GM23338 (cell line): ENCODE measurements around the gene PAPPA2. TPM values are rescaled to one million over a fixed set of nuclear protein-coding genes. Genes with fewer than 3 reads are reported as not detected.

ENCODE experiments used
- ATAC-seq: fragments of 200-7000 bp; cut with Tn5 transposase; 3 replicates; pipeline ENCODE4 v1.9.1; 2020
- DNase-seq: peaks from one replicate; pipeline ENCODE4 v3.0.0-alpha.2; 2015; ENCODE audit warnings: low spot score
- H2AFZ ChIP-seq: fragments of 200-600 bp; sonication (generic); 2 replicates; pipeline ENCODE4 v1.8.0; 2016; ENCODE audit warnings: antibody characterized with exemption, mild to moderate bottlenecking, moderate library complexity
- H3F3A ChIP-seq: fragments of 200-600 bp; sonication (generic); replicated peaks from 2 replicates; pipeline ENCODE4 v1.8.0; 2017; ENCODE audit warnings: antibody characterized with exemption, mixed run types, low read depth
- H3K27ac ChIP-seq: fragments of 200-600 bp; sonication (generic); 2 replicates; pipeline ENCODE4 v1.6.1; 2016; ENCODE audit warnings: low read depth
- H3K27me3 ChIP-seq: fragments of 200-600 bp; sonication (generic); 2 replicates; pipeline ENCODE4 v1.8.0; 2016; ENCODE audit warnings: mild to moderate bottlenecking, mixed run types, moderate library complexity; ENCODE audit not compliant: insufficient read depth
- H3K36me3 ChIP-seq: fragments of 200-600 bp; sonication (generic); 2 replicates; pipeline ENCODE4 v1.8.0; 2016; ENCODE audit warnings: mild to moderate bottlenecking; ENCODE audit not compliant: insufficient read depth
- H3K4me1 ChIP-seq: fragments of 200-600 bp; sonication (generic); 2 replicates; pipeline ENCODE4 v1.8.0; 2016; ENCODE audit warnings: mild to moderate bottlenecking, moderate library complexity; ENCODE audit not compliant: insufficient read depth
- H3K4me2 ChIP-seq: fragments of 200-600 bp; sonication (generic); 2 replicates; pipeline ENCODE4 v1.7.1; 2017; ENCODE audit warnings: mixed run types
- H3K4me3 ChIP-seq: fragments of 200-600 bp; sonication (generic); 2 replicates; pipeline ENCODE4 v1.6.1; 2016; ENCODE audit warnings: mixed run types
- H3K79me2 ChIP-seq: fragments of 200-600 bp; sonication (generic); replicated peaks from 2 replicates; pipeline ENCODE4 v1.8.0; 2017; ENCODE audit warnings: mild to moderate bottlenecking; ENCODE audit not compliant: insufficient read depth
- H3K9me2 ChIP-seq: fragments of 200-600 bp; sonication (generic); 2 replicates; pipeline ENCODE4 v1.8.0; 2017; ENCODE audit not compliant: insufficient read depth
- H4K20me1 ChIP-seq: fragments of 200-600 bp; sonication (generic); replicated peaks from 2 replicates; pipeline ENCODE4 v1.8.0; 2017; ENCODE audit warnings: mild to moderate bottlenecking; ENCODE audit not compliant: insufficient read depth
- H3K27ac Mint-ChIP-seq: 2 replicates; pipeline ENCODE4 v1.8.0; 2020; ENCODE audit warnings: inconsistent platforms, mild to moderate bottlenecking, moderate library complexity, mixed read lengths
- H3K27me3 Mint-ChIP-seq: 3 replicates; pipeline ENCODE4 v1.8.0; 2022; ENCODE audit warnings: low read depth, mild to moderate bottlenecking, moderate library complexity, mixed read lengths, inconsistent platforms; ENCODE audit not compliant: insufficient read depth, poor library complexity
- H3K36me3 Mint-ChIP-seq: 3 replicates; pipeline ENCODE4 v1.8.0; 2021; ENCODE audit warnings: low read depth, mild to moderate bottlenecking, inconsistent platforms, moderate library complexity, mixed read lengths
- H3K4me1 Mint-ChIP-seq: 3 replicates; pipeline ENCODE4 v1.8.0; 2020; ENCODE audit warnings: mild to moderate bottlenecking, inconsistent platforms, mixed read lengths
- H3K4me3 Mint-ChIP-seq: 3 replicates; pipeline ENCODE4 v1.8.0; 2021; ENCODE audit warnings: moderate library complexity, mild to moderate bottlenecking, inconsistent platforms, mixed read lengths
- H3K9me3 Mint-ChIP-seq: 3 replicates; pipeline ENCODE4 v1.8.0; 2020; ENCODE audit warnings: moderate library complexity, mild to moderate bottlenecking, inconsistent platforms, mixed read lengths
- CTCF ChIP-seq, 2 experiments: fragments of 200-600 bp in 1 of 2; sonication (generic) in 1 of 2; conservative IDR thresholded peaks; 2 replicates each; pipeline versions ENCODE4 v1.5.1 to v1.6.1; 2016 to 2017; ENCODE audit warnings: antibody characterized with exemption in 2 of 2, low read depth in 2 of 2, mild to moderate bottlenecking in 2 of 2, moderate library complexity in 1 of 2
- ETS1 ChIP-seq: IDR thresholded peaks from 2 replicates; pipeline ENCODE4 v1.6.1; 2016; ENCODE audit warnings: antibody characterized with exemption
- EZH2 ChIP-seq: fragments of 200-600 bp; sonication (generic); IDR thresholded peaks from one replicate; pipeline ENCODE4 v1.8.0; 2017; ENCODE audit warnings: antibody characterized with exemption, mild to moderate bottlenecking, low read depth; ENCODE audit not compliant: unreplicated experiment
- JUNB ChIP-seq: IDR thresholded peaks from one replicate; pipeline ENCODE4 v1.6.1; 2016; ENCODE audit warnings: antibody characterized with exemption; ENCODE audit not compliant: unreplicated experiment
- NANOG ChIP-seq: IDR thresholded peaks from 2 replicates; pipeline ENCODE4 v1.6.1; 2016; ENCODE audit warnings: antibody characterized with exemption, borderline replicate concordance
- POLR2AphosphoS5 ChIP-seq: IDR thresholded peaks from 2 replicates; pipeline ENCODE4 v1.6.1; 2016; ENCODE audit warnings: antibody characterized with exemption, low read depth
- REST ChIP-seq: IDR thresholded peaks from one replicate; pipeline ENCODE4 v1.6.1; 2018; ENCODE audit warnings: antibody characterized with exemption; ENCODE audit not compliant: unreplicated experiment
- STAT1 ChIP-seq: IDR thresholded peaks from one replicate; pipeline ENCODE4 v1.6.1; 2016; ENCODE audit warnings: antibody characterized with exemption; ENCODE audit not compliant: unreplicated experiment
- ZNF331 ChIP-seq: fragments of 250-450 bp; sonication (Bioruptor Pico); IDR thresholded peaks from 2 replicates; pipeline ENCODE4 v1.5.0; 2020; ENCODE audit warnings: low read depth, mild to moderate bottlenecking, moderate library complexity
- polyA plus RNA-seq: library from polyadenylated mRNA; unstranded; fragments of >200 nt; fragmentation: Nextera tagmentation; extraction: Ambion mirVana; gene quantifications from 2 replicates; pipeline ENCODE4 v1.2.1, GENCODE V29; 2016
- total RNA-seq: library from RNA; depleted of rRNA; stranded (reverse); fragments of >200 nt; shearing (Covaris generic); gene quantifications from 2 replicates; pipeline ENCODE4 v1.2.3, GENCODE V29; 2014

Gene PAPPA2
- total and polyA plus RNA-seq, 2 experiments from 2014 or later: 1.4 to 1.7 TPM

DNA sequence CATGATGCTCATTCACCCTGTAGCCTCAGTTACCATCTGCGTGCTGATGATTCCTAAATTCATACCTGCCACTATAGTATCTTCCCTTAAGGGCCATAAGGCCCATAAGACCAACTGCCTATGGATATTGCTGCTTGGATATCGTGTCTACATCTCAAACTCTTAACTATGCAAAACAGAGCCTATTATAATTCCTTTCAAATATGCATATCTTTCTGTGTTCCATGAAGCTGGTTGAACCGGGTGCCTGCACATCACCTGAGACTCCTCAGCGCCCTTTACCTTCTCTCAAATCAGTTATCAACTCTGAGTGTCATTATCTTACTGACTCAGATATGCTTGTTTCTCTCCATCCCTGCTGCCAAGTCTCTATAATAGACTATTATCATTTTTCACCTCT lies 311.2 kb downstream of the PAPPA2 start:
- Histone ChIP-seq H3K36me3 (no peaks in the 10 kb centered on the region), H3K4me2 (no peak overlapping the region), H3K27me3 (no peaks in the 10 kb centered on the region), H3K79me2 (no peaks in the 10 kb centered on the region), H3K27ac (no peak overlapping the region), H3F3A (no peaks in the 10 kb centered on the region), H3K9me2 (no peaks in the 10 kb centered on the region), H3K4me3 (no peak overlapping the region), H3K4me1 (no peaks in the 10 kb centered on the region), H4K20me1 (no peaks in the 10 kb centered on the region), H2AFZ (no peak overlapping the region)
- no peaks in the 10 kb centered on the region for H3K36me3 Mint-ChIP-seq
- no peak overlapping the region for H3K27ac Mint-ChIP-seq
- no peaks in the 10 kb centered on the region for H3K27me3 Mint-ChIP-seq
- no peak for DNase-seq
- TF ChIP-seq STAT1 (no peak), EZH2 (no peak), ZNF331 (CRISPR knock-in tag) (no peak), POLR2AphosphoS5 (no peak), REST (no peak), NANOG (no peak), CTCF (conservative IDR thresholded peaks at IDR 0.05; ENCODE audit: low read depth in 2 of 2) (no peak)
- ATAC-seq: no peak
- H3K4me1 Mint-ChIP-seq: peaks cover 4% of the 10 kb centered on the region; the same call in 1 of the 3 replicates
- H3K9me3 Mint-ChIP-seq: no peaks in the 10 kb centered on the region
- H3K4me3 Mint-ChIP-seq: no peak overlapping the region

- H3K36me3 ChIP-seq: no peaks in the 10 kb centered on the region
- no peak overlapping the region for H3K4me2 ChIP-seq
- TF ChIP-seq POLR2AphosphoS5: no peak
- TF ChIP-seq ETS1: no peak
- TF ChIP-seq JUNB: no peak
- H4K20me1 ChIP-seq: no peaks in the 10 kb centered on the region
- H3K27ac Mint-ChIP-seq: no peak overlapping the region
- ATAC-seq (no peak), DNase-seq (no peak)
- H3K4me3 Mint-ChIP-seq: no peak overlapping the region
- H3K79me2 ChIP-seq: no peaks in the 10 kb centered on the region
- H3K4me1 Mint-ChIP-seq: peaks cover 5% of the 10 kb centered on the region; the same call in 1 of the 3 replicates
- H3K9me2 ChIP-seq: no peaks in the 10 kb centered on the region
- H3K27me3 Mint-ChIP-seq: no peaks in the 10 kb centered on the region
- H3K4me1 ChIP-seq: no peaks in the 10 kb centered on the region
- H3K9me3 Mint-ChIP-seq: no peaks in the 10 kb centered on the region
- no peak overlapping the region for H3K4me3 ChIP-seq
- no peaks in the 10 kb centered on the region for H3F3A ChIP-seq
- H3K27me3 ChIP-seq: no peaks in the 10 kb centered on the region
- no peak overlapping the region for H3K27ac ChIP-seq
- H2AFZ ChIP-seq: 0 out of 2 replicates have a peak overlapping the region, but pooled peaks have one; percentile 26
- no peaks in the 10 kb centered on the region for H3K36me3 Mint-ChIP-seq
Measured at GRCh38 chr1:176775378-176775777, 312.4 kb downstream of the PAPPA2 start.
